Stimulated activated CD4-positive, alpha-beta T cell treated with anti-CD3 and anti-CD28 coated beads, Interleukin-2, amount 100 ng/mL, for 24 hours (primary cell): ENCODE measurements around the gene SH2D4B.

Experiments
- DNase-seq, 2 donors: peaks; one replicate each; pipeline ENCODE4 v3.0.0-alpha.2; 2020

The SH2D4B gene

GRCh38 chr10:80598084-80598798 lies 60.5 kb downstream of the SH2D4B start:
- no peak for DNase-seq

GRCh38 chr10:80598951-80599350 lies 61.2 kb downstream of the SH2D4B start:
- DNase-seq: no peak

- peak; percentile 24 to 44 for DNase-seq
Measured at GRCh38 chr10:80599424-80599847, 61.7 kb downstream of the SH2D4B start.

- no peak for DNase-seq
Measured at GRCh38 chr10:80600256-80600655, 62.6 kb downstream of the SH2D4B start.

GRCh38 chr10:80602881-80603280 lies 65.2 kb downstream of the SH2D4B start:
- no peak for DNase-seq

- DNase-seq: no peak
Measured at GRCh38 chr10:80603516-80603915, 65.8 kb downstream of the SH2D4B start.

- no peak for DNase-seq
Measured at GRCh38 chr10:80608706-80609105, 71.0 kb downstream of the SH2D4B start.

GRCh38 chr10:80609331-80609730 lies 71.6 kb downstream of the SH2D4B start:
- DNase-seq: no peak

GRCh38 chr10:80611481-80612185 lies 73.9 kb downstream of the SH2D4B start:
- no peak for DNase-seq

GRCh38 chr10:80612261-80612660 lies 74.6 kb downstream of the SH2D4B start:
- no peak for DNase-seq

- DNase-seq: no peak
Measured at GRCh38 chr10:80613466-80614170, 75.9 kb downstream of the SH2D4B start.

GRCh38 chr10:80614576-80615416 lies 77.1 kb downstream of the SH2D4B start:
- DNase-seq: no peak

- DNase-seq: no peak
Measured at GRCh38 chr10:80617807-80618206, 80.1 kb downstream of the SH2D4B start.

- no peak for DNase-seq
Measured at GRCh38 chr10:80619036-80619435, 81.3 kb downstream of the SH2D4B start.

GRCh38 chr10:80622153-80622552 lies 84.5 kb downstream of the SH2D4B start:
- no peak for DNase-seq

- no peak for DNase-seq
Measured at GRCh38 chr10:80630324-80630723, 92.6 kb downstream of the SH2D4B start.

GRCh38 chr10:80632742-80633141 lies 95.0 kb downstream of the SH2D4B start:
- DNase-seq: no peak

- DNase-seq: no peak
Measured at GRCh38 chr10:80633383-80633860, 95.7 kb downstream of the SH2D4B start.

- DNase-seq: no peak
Measured at GRCh38 chr10:80633910-80634309, 96.2 kb downstream of the SH2D4B start.

- DNase-seq: no peak
Measured at GRCh38 chr10:80642661-80643060, 105.0 kb downstream of the SH2D4B start.

- DNase-seq: no peak
Measured at GRCh38 chr10:80646366-80646765, 108.7 kb downstream of the SH2D4B start.

- DNase-seq: no peak
Measured at GRCh38 chr10:80647173-80647833, 109.6 kb downstream of the SH2D4B start.
